ENCODE data around the gene ALDH1A1.

Gene ALDH1A1

DNA sequence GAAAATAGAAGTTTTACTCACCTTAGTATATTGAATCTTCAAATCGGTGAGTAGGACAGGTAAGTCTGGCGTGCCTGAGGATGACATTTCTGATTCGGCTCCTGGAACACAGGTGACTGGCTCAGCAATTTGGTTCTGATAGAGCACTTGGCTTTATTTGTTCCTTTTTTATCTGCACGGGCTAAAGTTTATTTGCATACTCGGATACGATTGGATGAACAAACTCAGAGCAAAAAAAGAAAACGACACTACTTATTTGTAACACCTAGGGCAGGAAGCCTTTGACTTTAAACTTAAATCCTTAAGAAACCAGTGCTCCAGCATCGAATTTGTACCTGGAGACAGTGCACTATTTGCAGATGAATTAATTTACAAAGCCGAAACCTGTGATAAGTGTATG is at the start of gene ALDH1A1:
ALDH1A1 (minus strand) TSS at position 140 of the 400 bp plus-strand sequence; CDS start at position 87, 53 bp downstream.
- DNase-seq: peak; percentile 53 to 61

DNA sequence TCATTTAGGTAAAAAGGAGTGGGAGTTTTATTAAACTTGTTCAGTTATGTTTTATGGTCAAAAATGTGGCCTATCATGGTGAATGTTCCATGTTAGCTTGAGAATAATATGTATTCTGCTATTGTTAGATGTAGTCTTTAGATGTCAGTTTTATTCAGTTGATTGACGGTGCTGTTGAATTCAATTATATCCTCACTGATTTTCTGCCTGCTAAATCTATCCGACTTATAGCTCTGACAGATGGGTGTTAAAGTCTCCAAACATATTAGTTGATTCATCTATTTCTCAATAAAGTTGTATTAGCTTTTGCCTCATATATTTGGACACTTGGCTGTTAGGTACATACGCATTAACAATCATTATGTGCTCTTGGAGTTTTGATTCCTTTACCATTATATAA is 49.0 kb upstream of the ALDH1A1 start:
- DNase-seq: no peak

DNA sequence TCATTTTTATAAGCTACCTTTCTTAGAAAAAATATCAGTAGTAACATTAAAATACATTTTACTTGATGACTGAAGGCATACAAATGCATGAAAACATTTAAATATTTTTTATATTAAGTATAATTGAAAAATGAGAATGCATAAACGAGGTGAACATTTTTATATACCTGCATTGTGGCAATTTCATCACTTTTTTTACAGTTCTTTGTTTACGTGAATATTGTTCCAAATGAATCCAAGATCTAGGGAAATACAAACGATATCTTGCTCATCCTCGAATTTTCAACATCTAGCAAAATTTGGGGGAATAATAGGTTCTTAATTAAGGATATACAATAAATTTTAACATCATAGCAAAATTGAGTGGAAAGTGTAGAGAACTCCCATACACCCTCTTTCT is 45.5 kb upstream of the ALDH1A1 start:
- DNase-seq: no peak

DNA sequence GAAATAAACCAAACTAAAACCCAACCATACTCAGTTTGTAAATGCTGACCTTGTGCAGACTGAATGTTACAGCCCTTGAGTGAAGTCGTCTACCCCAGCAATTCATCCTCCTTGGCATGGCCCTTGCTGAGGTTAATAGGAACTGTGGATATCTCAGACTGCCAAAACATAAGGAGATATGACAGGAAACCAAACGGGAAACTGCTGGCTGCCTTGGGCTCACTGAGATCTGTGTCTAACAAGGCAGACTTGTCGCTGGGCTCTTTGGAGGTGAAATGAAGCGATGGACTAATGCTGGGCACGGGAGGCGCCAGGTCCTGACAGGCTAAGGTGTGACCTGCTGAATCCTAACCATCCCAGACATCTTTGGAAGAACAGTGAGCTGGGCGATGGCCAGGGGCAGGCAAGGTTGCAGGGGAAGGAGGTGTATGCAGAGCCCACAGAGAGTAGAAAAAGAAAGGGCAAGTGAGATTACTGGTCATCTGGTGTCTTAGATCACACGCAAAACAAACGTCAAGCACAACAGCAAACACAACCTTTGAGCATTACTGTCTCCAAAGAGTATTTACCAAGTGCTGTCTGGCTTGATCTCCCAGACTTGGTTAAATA is 44.6 kb upstream of the ALDH1A1 start:
- DNase-seq: no peak

DNA sequence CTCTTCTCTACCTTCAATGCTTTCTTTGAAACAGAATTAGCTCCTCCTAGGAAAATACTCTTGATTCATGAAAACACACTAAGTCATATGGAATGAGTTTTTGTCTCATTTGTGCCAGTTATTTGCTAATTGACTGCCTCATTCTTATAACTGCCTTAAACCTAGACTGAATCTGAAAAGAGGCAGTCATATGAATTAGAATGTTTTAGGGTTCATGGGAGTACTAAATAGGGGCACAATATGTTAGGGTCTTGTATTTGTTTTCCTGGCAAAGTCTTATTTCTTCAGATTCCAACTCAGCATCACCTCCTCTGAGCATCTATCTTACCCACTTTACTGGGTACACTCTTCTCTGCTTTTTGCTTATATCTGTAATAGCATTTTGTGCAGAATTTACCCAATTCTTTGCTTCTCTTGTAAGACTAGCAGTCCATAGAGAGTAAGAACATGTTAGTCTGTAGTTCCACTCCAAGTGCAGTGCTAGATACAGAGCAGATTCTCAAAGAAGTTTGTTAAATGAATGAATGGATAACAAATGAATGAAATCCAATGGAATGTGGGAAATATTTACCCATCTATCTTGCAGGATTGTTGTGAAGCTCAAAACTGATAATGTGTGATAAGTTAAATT is 43.9 kb upstream of the ALDH1A1 start:
- DNase-seq: no peak

DNA sequence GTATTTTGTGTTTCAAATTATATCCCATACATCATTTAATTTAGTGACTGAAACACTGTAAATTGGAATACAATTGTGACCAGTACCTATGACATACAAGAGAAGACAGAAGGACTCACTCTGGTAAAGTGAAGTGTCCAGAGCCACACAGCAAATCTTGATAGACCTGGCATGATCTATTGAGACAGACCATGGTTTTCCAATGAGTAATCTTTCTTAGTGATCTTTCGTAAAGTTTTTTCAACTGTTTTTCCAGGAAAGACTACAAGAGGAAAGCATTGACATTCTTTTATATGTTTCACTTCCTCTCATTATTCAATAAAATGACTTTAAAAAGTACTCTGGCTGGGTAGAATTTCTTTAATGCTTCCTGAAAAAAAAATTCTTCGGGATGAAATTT is 43.3 kb upstream of the ALDH1A1 start:
- peak; percentile 19 to 39 for DNase-seq

DNA sequence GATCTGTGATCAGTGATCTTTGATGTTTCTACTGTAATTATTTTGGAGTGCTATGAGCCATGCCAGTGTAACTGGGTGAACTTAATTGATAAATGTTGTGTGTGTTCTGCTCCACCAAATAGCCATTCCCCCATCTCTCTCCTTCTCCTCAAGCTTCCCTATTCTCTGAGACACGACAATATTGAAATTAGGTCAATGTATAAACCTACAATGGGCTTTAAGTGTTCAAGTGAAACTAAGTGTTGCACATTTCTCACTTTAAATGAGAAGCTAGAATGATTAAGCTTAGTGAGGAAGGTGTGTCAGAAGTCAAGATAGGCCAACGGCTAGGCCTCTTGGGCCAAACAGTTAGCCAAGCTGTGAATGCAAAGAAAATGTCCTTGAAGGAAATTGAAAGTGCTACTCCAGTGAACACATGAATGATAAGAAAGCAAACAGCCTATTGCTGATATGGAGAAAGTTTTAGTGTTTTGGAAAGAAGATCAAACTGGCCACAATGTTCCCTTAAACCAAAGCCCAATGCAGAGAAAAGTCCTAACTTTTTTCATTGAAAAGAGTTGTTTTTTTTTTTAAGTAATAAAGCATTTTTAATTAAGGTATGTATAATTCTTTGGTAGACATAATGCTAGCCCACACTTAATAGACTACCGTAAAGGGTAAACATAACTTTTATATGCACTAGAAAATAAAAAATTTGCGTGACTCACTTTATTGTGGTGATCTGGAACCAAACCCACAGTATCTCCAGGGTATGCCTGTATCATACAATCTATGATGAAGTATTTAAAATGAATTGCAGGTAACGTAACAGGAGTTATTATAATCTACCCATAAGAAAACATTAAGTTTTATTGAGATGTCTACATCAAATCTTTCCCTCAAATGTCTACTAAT is 42.5 kb upstream of the ALDH1A1 start:
- no peak for DNase-seq

DNA sequence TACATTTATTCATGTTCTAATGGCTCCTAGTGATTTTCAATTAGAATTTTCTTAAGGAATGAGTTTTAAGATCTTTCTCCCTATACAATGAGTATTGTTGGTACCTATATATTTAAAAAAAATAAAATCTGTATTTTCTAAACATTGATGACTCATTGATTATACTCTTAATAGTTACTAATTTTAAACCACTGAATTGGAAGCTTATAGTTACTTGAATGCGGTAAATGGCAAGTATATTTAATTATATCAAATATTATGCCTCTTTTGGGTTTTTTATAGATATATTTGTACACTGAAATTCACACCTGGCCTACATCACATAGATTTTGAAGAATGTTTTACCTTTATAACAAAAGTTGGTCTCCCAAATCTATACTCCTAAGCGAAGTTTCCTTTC is 38.9 kb upstream of the ALDH1A1 start:
- DNase-seq: no peak

DNA sequence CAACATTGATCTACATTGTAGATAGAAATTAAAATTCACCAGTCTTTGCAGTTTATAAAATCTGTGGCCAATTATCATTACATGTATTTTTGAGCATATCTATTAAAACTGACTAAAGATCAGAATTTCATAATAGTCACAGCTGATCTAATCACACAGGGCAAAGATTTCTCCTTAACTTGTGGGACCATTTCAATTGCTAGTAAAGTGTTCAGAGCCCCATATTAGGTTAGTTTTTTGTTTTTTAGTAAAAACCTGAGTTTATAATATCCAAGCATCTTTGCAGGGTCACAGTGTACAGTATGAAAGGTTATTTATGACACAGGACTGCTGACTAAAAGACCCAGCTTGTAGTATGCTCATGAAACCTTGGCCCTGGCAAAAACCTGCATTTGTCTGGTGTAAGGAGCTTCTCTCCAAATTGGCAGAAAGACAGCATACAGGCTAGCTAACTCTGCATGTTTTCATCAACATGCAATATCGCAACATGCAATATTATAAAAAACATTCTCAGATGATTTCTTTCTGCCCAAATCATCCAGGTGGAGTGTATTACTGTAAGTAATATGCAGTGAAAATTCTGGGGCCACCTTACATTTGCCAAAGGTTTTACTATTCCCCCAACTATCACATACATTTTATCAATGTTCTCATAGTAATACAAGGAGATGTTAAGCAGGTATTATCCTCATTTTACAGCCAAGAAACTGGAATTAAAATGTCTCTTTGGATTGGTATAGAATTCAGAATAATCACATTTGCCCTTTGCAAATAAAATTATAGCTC is 37.7 kb upstream of the ALDH1A1 start:
- DNase-seq: no peak

DNA sequence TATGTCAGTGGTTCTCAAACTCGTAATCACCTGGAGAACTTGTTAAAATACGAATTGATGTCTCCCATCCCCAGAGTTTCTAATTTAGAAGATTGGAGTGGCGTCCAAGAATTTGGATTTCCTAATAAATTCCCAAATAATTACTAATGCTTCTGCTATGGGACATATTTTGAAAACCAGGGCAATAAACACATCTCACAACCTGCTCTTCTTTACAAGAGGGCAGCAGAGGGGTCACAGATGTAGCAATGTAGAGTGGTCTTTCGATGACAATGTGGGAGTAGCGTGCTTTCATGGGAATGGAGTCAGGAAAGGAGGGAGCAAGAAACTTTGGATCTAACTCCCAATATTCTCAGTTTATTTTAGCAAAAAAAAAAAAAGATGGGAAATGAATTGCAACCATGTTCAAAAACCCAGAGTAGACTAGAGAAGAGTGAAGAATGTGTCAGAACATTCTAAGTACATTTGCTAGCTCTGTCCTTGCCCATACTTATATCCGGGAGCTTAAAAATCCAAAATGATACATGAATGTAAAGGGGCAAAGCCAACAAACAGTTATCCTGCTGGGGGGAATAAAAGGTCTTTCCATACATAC is 33.8 kb upstream of the ALDH1A1 start:
- no peak for DNase-seq

DNA sequence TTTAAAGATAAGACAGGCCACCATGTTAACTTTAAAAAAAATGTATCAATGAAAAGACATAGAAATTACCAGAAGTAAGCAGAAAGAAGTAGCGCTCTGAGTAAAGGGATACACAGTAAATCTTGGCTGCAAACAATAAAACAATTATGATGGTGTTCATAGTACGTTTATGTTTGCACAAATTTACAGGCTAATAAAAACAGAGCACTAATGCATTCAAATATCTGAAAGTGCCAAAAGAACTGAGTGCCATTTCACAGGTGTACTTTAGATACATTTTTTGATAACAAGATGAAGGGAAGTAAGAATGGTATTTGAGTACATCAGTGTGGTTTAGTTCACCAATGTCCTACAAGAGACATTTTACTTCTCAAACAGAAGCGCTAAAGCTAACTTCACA is 32.9 kb upstream of the ALDH1A1 start:
- no peak for DNase-seq

DNA sequence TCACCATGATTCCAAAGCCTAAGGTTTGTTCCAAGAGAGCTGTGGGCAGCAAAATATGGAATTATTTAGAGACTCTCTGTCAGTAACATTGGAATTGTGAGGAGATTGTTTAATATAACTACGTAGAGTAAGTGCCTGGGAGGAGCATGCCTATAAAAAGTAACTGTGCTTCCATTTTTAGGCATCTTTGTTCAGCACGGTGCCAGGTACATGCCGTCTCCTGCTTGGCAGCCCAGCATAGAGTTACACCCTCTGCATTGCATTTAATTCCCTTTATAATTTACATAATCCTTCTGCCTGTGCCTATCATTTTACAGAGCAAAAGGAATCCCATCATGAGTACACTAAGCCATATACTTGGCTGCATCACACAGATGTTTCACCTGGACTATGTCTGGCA is 32.1 kb upstream of the ALDH1A1 start:
- no peak for DNase-seq

DNA sequence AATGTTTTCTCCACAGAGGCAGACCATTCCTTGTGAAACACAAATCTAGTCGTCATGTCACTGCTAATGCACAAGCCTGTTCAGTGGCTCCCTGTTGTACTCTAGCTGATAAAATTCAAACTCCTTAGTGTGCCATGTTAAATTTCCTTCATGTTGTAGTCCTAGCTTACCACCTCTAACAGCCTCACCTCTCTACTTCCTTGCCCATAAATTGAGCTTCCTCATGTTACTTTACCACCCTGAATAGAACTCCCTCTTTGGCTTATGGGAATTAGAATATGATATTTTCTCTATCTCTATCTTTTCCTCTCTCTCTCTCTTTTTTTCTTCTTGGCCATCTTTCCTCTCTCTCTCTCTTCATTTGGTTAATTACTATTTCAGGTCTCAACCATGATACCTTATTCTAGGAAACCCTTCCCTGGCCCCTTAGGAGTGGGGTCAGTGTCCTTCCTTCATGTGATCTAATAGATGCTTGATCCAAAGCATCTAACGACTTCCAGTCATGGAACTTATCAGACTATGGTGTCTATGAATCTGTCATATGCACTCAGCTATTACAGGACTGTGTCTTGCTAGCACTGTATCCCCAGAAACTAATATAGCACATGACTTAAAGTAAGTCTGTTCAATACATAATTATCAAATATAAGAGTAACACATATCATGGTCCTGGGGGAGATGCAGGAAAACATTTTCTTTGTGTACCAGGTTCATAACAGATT is 31.5 kb upstream of the ALDH1A1 start:
- DNase-seq: no peak

DNA sequence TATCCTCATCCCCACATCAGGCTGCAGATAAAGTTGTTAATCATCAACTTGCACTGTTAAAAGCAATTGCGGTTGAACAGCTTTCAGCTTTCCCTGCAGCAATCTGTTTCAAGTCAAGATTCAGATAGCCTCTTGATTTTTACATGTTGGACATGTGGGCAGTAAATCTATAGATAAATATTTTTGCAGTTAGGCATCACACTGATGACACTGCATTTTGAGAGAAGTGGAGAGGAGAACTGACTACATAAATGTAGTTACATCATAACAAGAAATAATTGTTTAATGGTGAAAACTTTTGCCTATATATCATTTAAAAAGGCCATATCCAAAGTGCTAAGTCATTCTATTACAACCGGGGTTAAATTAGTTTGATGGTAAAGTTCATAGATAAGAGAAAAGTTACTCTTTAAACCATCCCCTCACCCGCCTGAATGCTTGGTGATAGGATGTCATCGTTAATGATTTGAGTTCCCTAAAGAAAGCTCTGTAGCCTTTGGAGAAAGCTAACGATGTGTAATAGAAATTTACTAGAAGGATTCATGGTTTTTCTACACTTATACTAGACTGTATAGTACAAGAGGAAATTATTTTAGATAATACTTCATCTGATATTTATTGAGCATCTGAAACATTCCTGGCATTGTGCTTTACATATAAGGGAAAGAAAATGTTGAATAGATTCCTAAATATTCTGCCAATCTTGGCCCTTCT is 30.8 kb upstream of the ALDH1A1 start:
- DNase-seq: no peak

DNA sequence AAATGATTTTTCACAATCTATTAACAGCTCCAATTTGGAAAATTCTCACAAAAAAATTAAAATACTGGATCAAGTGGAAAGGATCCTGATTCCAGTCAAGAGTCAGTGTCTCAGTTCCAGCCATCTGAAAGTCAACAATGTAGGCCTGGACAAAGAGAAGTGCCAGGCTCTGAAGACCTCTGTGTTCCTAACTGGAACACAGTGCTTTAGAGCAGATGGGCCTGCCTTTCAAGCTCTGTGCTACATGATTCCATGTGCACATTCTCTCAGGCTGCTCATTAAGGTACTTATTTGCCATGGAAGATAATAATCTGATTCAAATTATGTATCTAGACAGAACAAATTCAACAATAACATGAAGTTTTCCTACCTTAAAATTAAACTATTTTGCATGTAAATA is 30.2 kb upstream of the ALDH1A1 start:
- DNase-seq: no peak

DNA sequence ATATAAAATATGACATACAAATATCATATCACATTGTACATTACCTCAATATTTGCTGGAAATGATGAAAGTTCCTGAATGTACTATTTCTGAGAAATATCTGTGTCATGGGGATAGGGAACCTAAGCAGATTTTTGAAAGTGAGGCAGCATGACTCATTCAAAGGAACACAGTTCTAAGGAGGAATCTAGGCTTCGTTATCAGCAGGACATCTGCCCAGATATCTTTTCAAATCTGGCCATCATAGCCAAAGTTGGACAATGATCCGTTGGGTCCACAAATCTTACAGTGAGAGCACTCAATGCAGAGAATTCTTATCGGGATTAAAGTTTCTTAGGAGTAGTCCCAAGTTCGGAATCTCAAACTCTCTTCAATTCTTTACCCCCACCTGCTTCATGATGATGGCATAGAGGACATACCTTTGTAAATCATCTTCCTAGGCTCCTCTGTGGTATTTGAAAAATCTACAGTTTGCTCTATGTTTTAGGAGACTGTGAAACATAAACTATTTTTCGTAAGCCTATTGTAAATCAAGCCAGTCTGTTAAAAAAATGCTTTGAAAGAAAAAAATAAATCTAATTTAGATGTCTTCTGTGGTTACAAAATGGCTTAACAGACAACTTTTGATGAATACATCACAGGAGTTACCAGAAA is 29.4 kb upstream of the ALDH1A1 start:
- DNase-seq: peak; percentile 29 to 46

DNA sequence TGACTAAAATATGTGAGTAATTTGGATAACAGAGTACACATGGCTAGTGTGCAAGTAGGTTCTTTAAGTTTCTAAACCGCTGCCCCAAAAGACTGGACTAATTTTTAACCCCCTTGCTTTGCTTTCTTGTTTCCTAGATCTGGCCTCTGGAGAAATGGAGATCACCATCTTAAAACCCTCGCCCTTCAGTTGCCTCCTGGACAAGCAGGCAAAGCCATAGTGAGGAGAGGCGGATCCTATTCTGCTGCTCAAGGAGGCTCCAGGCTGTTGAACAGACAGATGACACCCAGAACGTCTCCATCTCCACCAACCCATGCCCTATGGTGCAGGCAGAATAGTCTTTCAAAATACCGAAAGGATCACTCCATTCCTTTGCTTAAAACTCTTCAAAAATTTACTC is 28.6 kb upstream of the ALDH1A1 start:
- DNase-seq: no peak

DNA sequence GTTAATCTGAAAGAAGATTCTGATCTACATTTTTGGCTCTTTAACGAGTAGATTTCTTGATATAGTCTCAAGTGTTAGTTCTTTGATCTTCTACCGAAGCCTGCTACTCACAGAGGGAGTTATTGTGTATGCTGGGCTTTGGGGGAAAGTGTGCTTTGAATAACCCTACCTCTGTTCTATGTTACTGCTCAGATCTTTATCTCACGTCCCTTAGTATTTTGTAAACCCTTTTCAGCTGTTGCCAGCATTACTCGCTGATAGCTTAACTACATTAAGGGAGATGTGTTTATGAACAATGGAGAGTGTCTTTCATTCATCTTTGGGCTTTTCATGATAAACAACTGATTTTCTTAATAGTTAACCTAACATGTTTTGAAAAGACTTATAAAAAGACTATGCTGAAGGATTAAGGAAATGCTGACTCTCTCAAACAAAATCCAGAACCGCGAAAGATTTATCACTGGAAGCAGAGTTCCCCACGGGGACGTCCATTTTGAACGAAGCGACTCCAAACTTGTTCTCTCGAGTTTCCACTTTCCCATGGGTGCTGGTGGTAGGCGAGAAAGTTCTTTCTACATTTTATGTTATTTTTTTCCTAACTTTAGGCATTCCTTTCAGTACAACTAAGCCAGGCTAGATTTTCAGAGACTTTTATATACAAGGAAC is 27.9 kb upstream of the ALDH1A1 start:
- no peak for DNase-seq

DNA sequence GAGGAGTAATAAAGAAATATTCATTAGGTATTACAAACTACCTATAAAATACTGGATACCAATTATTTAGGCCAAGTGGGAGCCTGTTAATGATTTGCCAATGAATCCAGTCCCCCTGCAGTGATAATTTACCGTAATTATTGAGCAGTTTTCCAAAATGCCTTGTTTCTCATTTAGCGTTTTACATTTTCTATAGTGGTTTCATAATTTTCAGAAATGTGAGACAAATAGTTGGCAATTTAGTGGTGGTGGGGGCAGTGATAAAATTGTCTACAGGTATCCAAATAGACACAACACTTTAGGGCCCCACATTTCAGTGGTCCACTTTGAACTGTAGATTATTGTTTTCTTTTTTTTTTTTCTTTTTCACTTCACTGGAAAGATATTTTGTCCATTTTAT is 27.3 kb upstream of the ALDH1A1 start:
- no peak for DNase-seq

DNA sequence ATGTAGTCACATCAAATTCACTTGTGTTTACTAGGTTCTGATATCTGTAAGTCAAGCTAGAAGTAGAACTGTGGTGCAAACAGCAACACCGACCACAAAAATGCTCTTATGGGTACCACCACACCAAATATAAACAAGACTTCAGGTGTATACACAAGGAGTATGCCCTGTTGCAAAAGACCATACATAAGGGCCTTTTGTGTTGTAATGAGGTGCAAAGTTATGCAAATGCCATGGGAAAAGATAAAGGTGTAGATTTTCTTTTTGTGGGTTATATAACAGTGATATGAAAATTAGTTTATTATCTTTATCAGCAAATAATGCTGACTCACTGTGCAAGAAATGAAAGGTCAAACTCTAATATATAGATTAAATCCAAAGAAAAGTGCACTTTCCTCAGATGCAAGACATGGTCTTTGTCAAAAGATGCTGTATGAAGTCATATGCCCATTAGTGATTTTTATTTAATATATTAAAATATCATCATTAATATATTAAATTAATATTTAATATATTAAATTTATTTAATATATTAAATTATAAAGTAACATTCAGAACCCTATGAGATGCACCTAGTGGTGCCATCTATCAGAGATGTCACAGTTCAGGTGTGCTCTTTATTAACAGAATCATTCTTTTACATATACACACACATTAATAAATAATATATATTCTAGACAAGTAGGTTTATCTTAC is 26.7 kb upstream of the ALDH1A1 start:
- no peak for DNase-seq

All from inflammatory macrophage treated with lipopolysaccharide for 1 hour (primary cell).